GM13977 (cell line): ENCODE data around the gene PKP3.

Experiments used
- DNase-seq: peaks from one replicate; pipeline ENCODE4 v3.0.0; 2012; ENCODE audit warnings: low spot score
- in situ Hi-C: fragments of 300-500 bp; cut with MboI; formaldehyde crosslinking; loops from one replicate; pipeline ENCODE4 v1.12.0; 2022; ENCODE audit warnings: low sequenced_read_pairs, low pct_unique_long_range_greater_than_20kb, mixed read lengths, inconsistent platforms; ENCODE audit not compliant: unreplicated experiment
- TF ChIP-seq, protein P1 (sequence below): IDR thresholded peaks from 2 replicates; pipeline ENCODE4 v1.5.1; 2012; ENCODE audit warnings: mild to moderate bottlenecking, control low read depth; ENCODE audit not compliant: insufficient read depth; ENCODE audit errors: extremely low read depth, missing control alignments

The PKP3 gene

DNA sequence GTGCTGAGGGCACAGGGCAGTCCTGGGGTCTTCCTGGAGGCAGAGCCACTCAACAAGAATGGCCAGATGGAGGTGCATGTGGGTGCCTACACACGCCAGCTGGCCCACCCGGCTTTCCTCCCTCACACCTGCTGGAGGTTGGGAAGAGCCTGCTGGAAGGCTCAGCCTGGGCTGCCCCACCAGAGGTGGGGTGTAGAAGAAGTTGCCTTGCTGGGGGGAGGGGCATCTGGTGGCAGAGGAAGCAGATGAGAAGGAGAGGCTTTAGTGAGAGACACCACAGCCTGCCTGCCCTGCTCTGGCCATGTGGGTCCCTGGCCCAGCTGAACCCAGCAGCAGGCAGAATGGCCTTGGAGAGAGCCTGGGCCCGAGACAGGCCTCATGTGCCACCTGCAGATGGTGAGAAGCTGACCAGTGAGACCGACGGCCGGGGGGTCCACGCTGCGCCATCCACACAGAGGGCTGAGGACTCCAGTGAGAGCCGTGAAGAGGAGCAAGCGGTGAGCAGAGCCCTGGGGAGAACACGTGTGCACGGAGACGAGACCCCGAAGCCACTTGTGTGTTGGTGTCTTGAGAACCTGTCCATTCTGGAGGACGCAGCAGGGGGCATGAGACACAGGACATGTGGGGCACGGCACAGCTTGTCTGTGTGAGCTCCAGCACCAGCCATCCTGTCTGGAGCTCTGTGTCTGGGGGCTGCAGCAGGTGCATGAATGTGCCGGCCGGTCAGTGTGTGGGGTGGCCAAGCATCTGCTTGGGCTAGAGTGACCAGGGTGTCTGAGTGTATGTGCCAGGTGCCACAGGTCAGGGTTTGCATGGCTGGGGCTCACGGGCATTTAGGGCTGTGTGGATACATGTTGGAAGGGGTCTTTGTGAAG, 22.1 kb upstream of the PKP3 start:
- TF ChIP-seq, protein P1, sequence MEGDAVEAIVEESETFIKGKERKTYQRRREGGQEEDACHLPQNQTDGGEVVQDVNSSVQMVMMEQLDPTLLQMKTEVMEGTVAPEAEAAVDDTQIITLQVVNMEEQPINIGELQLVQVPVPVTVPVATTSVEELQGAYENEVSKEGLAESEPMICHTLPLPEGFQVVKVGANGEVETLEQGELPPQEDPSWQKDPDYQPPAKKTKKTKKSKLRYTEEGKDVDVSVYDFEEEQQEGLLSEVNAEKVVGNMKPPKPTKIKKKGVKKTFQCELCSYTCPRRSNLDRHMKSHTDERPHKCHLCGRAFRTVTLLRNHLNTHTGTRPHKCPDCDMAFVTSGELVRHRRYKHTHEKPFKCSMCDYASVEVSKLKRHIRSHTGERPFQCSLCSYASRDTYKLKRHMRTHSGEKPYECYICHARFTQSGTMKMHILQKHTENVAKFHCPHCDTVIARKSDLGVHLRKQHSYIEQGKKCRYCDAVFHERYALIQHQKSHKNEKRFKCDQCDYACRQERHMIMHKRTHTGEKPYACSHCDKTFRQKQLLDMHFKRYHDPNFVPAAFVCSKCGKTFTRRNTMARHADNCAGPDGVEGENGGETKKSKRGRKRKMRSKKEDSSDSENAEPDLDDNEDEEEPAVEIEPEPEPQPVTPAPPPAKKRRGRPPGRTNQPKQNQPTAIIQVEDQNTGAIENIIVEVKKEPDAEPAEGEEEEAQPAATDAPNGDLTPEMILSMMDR, result no peak
- no peak for DNase-seq
- in situ Hi-C loops, result no loop called here

DNA sequence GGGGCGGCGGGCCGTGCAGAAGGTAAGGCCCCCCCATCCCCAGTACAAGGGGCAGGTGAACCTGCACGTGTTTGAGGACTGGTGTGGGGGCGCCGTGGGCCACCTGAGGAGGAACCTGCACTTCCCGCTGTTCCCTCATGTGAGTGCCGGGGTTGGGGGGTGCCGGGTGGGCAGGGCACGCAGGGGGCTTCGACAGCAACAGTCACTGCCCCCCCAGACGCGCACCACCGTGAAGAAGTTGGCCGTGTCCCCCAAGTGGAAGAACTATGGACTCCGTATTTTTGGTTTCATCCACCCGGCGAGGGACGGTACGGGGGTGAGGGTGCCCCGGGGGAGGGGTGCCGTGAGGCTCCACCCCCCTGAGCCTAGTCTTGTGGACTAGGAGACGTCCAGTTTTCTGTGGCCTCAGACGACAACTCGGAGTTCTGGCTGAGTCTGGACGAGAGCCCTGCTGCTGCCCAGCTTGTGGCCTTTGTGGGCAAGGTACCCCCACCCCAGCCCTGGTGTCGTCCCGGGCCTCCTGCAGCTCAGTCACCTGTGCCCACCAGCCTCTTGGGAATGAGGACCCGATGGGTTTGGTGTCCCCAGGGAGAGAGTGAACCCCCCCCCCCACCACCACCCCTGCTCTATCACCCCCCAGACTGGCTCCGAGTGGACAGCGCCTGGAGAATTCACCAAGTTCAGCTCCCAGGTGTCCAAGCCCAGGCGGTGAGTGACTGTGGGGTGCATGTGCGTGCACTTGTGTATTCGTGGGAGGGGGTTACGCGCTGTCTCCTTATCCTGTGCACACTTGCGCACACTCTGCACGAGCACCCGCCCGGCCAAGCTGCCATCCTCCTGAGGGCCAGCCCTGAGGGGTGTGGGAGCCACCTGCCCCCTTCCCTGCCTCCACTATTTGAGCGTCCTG, 20.9 kb upstream of the PKP3 start:
- DNase-seq, result no peak
- in situ Hi-C loops, result no loop called here
- TF ChIP-seq, protein P1, result no peak

DNA sequence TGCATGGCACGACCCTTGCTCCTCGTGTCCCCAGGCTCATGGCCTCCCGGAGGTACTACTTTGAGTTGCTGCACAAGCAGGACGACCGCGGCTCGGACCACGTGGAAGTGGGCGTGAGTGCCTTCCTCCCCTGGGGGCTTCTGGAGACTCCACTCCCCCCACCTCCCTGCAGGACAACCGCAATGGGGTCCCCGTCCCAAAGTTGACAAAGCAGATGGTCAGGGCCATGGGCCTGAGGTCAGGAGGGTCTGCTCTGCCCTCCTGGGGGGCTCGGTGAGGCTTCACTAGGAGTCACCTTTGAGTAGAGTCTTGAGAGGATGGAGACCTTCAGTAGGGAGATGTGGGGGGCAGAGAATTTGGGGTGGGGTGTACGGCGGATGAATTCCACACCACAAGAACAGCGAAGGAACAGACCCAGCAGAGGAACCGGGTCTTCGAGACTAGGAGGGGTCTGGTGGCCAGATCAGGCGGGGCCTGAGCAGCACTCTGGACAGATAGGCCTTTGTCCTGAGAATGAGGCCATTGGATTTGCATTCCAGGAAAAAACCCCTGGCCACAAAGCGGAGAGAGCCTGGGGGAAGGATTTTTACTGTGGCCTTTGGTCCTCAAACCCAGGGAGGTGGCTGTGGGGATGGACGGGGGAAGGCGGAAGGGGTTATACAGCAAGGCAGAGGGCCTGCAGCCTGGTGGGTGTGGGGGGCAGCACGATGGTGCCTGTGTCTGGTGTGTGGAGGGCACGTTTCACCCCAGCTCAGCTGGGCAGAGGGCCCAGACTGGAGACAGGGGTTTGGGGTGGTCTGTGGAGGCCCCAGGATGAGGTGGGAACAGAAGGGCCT, 20.1 kb upstream of the PKP3 start:
- DNase-seq, result no peak
- in situ Hi-C loops, result no loop called here
- TF ChIP-seq, protein P1, result no peak

DNA sequence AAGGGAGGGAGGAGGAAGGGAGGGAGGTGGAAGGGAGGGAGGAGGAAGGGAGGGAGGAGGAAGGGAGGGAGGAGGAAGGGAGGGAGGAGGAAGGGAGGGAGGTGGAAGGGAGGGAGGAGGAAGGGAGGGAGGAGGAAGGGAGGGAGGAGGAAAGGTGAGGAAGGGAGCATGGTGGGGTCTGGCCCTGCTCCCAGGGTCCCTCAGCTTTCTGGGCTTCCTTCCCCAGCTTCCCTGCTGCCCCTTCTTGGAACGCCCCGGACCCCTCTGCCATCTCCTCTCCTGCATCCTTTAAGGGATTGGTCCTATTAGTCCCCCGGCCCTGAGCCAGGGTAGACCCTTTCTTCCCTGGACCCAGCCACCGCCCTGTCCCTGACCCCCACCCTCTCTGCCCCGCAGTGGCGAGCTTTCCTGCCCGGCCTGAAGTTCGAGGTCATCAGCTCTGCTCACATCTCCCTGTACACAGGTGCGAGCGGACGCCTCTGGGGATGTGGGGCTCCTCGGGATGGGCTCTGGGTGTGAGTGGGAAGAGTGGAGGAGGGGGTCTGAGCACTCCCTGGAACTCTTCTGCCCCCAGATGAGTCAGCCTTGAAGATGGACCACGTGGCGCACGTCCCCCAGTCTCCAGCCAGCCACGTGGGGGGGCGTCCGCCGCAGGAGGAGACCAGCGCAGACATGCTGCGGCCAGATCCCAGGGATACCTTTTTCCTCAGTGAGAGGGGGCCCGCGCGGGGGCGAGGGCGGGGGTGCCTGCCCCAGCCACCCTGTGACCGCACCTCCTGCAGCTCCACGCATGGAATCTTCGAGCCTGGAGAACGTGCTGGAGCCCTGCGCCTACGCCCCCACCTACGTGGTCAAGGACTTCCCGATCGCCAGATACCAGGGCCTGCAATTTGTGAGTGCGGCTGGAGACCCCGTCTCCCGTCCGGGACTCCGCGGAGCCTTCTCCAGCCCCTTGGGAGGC, 18.7 kb upstream of the PKP3 start:
- no peak for DNase-seq
- TF ChIP-seq, protein P1, result no peak
- in situ Hi-C loops, result no loop called here

DNA sequence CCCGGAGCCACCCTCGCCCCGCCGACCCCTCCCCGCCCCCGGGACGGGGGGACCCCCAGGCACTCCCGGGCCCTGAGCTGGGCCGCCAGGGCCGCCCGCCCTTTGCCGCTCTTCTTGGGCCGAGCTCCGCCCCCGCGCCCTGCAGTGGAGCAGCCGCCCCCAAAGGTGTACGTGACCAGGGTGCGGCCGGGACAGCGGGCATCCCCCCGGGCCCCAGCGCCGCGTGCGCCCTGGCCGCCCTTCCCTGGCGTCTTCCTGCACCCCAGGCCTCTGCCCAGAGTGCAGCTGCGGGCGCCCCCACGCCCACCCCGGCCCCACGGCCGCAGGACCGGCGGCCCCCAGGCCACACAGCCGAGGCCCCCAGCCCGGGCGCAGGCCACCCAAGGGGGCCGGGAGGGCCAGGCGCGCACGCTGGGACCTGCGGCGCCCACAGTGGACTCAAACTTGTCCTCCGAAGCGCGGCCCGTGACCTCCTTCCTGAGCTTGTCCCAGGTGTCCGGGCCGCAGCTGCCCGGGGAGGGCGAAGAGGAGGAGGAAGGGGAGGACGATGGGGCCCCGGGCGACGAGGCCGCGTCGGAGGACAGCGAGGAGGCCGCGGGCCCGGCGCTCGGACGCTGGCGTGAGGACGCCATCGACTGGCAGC, 17.4 kb upstream of the PKP3 start:
- in situ Hi-C loops, result no loop called here
- DNase-seq, result no peak
- TF ChIP-seq, protein P1, result no peak
